ENCODE measurements around the gene LY6G6C.
A peak's percentile ranks its signal among the peaks of the same experiment; 100 is the strongest.

LY6G6C gene

DNA sequence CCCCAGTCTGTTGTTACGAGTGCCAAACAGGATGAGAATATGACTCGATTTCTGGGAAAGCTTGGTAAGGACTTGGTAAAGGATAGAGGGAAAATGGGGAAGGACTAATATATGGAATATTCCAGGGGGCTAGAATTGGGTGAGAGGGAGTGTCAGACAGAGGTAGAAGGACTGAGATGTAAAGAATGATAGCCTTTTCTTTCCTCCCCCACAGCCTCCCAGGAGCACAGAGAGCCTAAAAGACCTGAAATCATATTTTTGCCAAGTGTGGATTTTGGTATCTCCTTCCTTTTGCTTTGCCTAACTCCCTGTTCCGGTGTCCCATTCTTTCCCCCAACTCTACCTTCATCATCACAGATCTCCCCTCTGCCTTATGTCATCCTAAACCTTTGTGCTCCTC is 21.3 kb upstream of the LY6G6C start:
- no peak for TF ChIP-seq Cebpa-rat (IDR thresholded peaks at IDR 0.05)
- no peak overlapping the region for H3K9ac ChIP-seq
- H3K4me2 ChIP-seq = no peak overlapping the region

DNA sequence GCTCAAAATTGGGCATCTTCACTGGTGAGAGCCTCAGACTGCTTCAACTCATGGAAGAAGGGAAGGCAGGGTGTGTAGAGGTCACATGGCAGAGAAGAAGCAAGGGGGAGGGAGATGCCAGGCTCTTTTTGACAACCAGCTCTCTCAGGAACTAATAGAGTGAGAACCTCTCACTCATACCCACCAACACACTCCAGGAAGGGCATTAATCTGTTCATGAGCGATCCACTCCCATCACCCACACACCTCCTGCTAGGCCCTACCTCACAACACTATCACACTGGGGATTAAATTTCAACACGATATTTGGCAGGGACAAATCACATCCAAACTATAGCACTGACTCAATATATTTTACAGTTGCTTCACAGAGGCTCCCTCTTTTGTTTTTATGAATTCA is 20.3 kb upstream of the LY6G6C start:
- no peaks in the 10 kb centered on the region for H3K27me3 ChIP-seq
- TF ChIP-seq Cebpa-rat (IDR thresholded peaks at IDR 0.05) = no peak
- peak overlapping the region; percentile 98 for H3K4me2 ChIP-seq
- peak overlapping the region; percentile 96; the same call in 1 of the 2 replicates for H3K27ac ChIP-seq
- peaks cover 53% of the 10 kb centered on the region for H3K36me3 ChIP-seq
- no peak overlapping the region for H3K9ac ChIP-seq
- H4K20me1 ChIP-seq = no peaks in the 10 kb centered on the region
- no peak overlapping the region for H3K4me3 ChIP-seq
- H3K4me1 ChIP-seq = peaks cover 63% of the 10 kb centered on the region
- H3K9me3 ChIP-seq = no peaks in the 10 kb centered on the region

More for the DNA sequence above, 21.3 kb upstream of the LY6G6C start:
- Histone ChIP-seq H3K9me3 (no peaks in the 10 kb centered on the region), H3K27me3 (no peaks in the 10 kb centered on the region), H3K4me3 (no peak overlapping the region), H3K36me3 (peaks cover 64% of the 10 kb centered on the region), H4K20me1 (no peaks in the 10 kb centered on the region), H3K27ac (no peak overlapping the region), H3K4me1 (peaks cover 53% of the 10 kb centered on the region)

DNA sequence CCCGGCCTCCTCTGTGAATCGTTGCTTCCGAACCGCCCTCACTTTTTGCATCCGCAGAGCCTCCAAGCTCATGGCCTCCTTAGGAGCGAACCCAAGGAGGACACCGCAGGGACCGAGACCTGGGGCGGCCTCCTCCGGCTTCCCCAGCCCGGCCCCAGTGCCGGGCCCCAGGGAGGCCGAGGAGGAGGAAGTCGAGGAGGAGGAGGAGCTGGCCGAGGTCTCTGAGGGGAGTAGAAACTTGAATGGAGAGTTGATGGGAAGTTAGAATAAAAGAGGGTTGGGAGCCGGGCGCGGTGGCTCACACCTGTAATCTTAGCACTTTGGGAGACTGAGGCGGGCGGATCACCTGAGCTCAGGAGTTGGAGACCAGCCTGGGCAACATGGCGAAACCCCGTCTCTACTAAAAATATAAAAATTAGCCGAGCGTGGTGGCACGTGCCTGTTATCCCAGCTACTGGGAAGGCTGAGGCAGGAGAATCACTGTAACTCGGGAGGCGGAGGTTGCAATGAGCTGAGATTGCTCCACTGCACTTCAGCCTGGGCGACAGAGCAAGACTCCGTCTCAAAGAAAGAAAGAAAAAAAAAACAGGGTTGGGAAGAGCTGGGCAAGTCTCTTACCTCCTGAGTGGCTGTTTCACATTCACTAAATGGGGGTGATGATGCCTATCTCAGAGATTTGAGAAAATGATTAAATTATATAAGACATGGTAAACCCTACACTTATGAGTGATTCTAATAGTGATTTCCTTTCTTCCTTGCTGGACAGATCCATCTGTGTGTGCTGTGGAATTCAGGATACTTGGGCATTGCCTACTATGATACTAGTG is 19.1 kb upstream of the LY6G6C start:
- H3K27me3 ChIP-seq = no peaks in the 10 kb centered on the region
- no peaks in the 10 kb centered on the region for H4K20me1 ChIP-seq
- TF ChIP-seq Cebpa-rat (IDR thresholded peaks at IDR 0.05) = no peak
- no peaks in the 10 kb centered on the region for H3K9me3 ChIP-seq
- H3K27ac ChIP-seq = peak overlapping the region; percentile 96
- peak overlapping the region; percentile 89 for H3K4me3 ChIP-seq
- peaks cover 66% of the 10 kb centered on the region for H3K4me1 ChIP-seq
- peak overlapping the region; percentile 98 for H3K4me2 ChIP-seq
- H3K36me3 ChIP-seq = peaks cover 41% of the 10 kb centered on the region
- H3K9ac ChIP-seq = peak overlapping the region; percentile 97

GRCh38 chr6:31739639-31740396 is 18.3 kb upstream of the LY6G6C start, which contains the start of gene MSH5:
TSS of gene MSH5 (plus strand) at chr6:31740005. CDS start at chr6:31740467, 462 bp downstream.
- Histone ChIP-seq H3K4me2 (peak within 1 kb of the TSS; percentile 98), H3K9ac (peak within 1 kb of the TSS; percentile 97), H3K4me1 (peaks cover 62% of the 10 kb centered on the region), H3K27me3 (no peaks in the 10 kb centered on the region), H3K4me3 (peak within 1 kb of the TSS; percentile 89), H3K27ac (peak within 1 kb of the TSS; percentile 99), H4K20me1 (no peaks in the 10 kb centered on the region; the same call in 1 of the 2 replicates), H3K9me3 (no peaks in the 10 kb centered on the region), H3K36me3 (peaks cover 36% of the 10 kb centered on the region)
- TF ChIP-seq Cebpa-rat (IDR thresholded peaks at IDR 0.05) = no peak

- H4K20me1 ChIP-seq = peaks cover 15% of the 10 kb centered on the region
- H3K4me1 ChIP-seq = peaks cover 63% of the 10 kb centered on the region
These were observed 16.7 kb upstream of the LY6G6C start for GRCh38 chr6:31737991-31738979.

GRCh38 chr6:31737315-31737990 is 15.9 kb upstream of the LY6G6C start:
- TF ChIP-seq Cebpa-rat (IDR thresholded peaks at IDR 0.05) = no peak
- no peaks in the 10 kb centered on the region for H3K9me3 ChIP-seq
- no peaks in the 10 kb centered on the region for H3K27me3 ChIP-seq
- peaks cover 34% of the 10 kb centered on the region for H3K36me3 ChIP-seq
- H3K27ac ChIP-seq = peak overlapping the region; percentile 99
- peaks cover 68% of the 10 kb centered on the region for H3K4me1 ChIP-seq
- H4K20me1 ChIP-seq = peaks cover 21% of the 10 kb centered on the region
- peak overlapping the region; percentile 98 for H3K4me2 ChIP-seq
- peak overlapping the region; percentile 97 for H3K9ac ChIP-seq
- peak overlapping the region; percentile 89 for H3K4me3 ChIP-seq

More at GRCh38 chr6:31737991-31738979, 16.7 kb upstream of the LY6G6C start:
- Histone ChIP-seq H3K9ac (peak overlapping the region; percentile 97), H3K27me3 (no peaks in the 10 kb centered on the region), H3K4me2 (peak overlapping the region; percentile 98), H3K36me3 (peaks cover 34% of the 10 kb centered on the region), H3K4me3 (peak overlapping the region; percentile 89), H3K9me3 (no peaks in the 10 kb centered on the region), H3K27ac (peak overlapping the region; percentile 99)
- no peak for TF ChIP-seq Cebpa-rat (IDR thresholded peaks at IDR 0.05)

DNA sequence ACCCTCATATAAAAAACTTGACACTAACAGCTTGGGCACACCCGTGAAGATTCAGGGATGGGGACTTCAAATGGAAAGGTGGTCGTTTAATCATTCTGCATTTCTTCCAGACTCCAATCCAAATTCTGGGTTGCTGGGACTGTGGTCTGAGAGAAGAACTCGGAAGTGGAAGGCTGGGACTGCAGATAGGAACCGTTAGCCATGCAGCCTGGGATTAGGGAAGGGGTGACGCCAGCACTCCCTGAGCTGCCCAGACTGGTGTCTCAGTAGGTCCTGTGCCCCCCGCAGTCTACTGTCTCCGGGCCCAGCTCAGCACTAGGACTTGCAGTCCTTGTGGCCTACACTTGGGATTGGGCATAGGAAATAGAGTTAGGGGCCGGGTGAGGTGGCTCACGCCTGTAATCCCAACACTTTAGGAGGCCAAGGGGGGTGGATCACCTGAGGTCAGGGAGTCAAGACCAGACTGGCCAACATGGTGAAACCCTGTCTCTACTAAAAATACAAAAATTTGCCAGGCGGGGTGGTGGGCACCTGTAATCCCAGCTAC is 15.3 kb upstream of the LY6G6C start:
- Histone ChIP-seq H3K4me1 (peaks cover 68% of the 10 kb centered on the region), H3K4me2 (peak overlapping the region; percentile 98), H4K20me1 (peaks cover 27% of the 10 kb centered on the region), H3K36me3 (peaks cover 34% of the 10 kb centered on the region), H3K9me3 (no peaks in the 10 kb centered on the region), H3K27ac (peak overlapping the region; percentile 99), H3K27me3 (no peaks in the 10 kb centered on the region), H3K4me3 (peak overlapping the region; percentile 89), H3K9ac (peak overlapping the region; percentile 97)
- TF ChIP-seq Cebpa-rat (IDR thresholded peaks at IDR 0.05) = no peak

DNA sequence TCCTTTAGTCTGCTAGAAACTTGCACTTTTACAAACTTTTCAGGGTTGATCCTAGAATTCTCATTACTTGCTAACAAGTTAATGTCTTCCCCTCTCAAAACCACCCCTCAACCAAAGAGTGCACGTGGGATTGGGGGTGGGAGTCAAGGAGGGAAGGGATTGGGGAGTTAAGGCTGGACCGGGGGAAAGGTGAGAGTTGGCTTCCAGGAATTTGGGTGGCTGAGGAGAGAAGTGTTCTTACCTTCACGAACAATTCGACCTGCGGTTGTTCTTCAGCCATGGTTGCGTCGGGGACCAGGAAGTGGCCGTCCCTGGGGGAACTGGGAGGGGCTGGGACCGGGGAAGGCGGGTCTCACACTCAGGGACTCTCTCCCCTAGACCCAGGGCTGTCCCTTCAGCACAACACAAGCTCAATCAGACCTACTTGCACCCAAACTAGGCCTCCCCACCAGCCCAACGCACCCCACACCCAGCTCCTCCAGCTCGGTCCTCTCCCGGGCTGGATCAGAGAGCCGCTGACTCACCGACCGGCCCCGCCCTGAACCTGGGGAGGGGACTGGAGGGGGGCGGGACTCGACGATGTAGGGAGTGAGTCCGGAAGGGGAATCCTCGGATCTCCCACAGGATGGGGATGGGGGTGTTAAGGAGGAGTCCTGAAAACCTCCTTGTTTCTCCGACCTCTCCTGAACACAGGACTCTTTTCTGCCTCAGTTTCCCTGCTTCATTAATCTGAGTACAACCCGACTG is 14.6 kb upstream of the LY6G6C start, which contains the start of gene CLIC1:
Gene CLIC1 (minus strand): TSS at position 510 of the 747 bp plus-strand sequence. CDS start 230 bp downstream, at position 280.
- peaks cover 68% of the 10 kb centered on the region for H3K4me1 ChIP-seq

More for the DNA sequence above, 14.6 kb upstream of the LY6G6C start, which contains the start of gene CLIC1:
- Histone ChIP-seq H3K4me2 (peak within 1 kb of the TSS; percentile 98), H4K20me1 (peaks cover 33% of the 10 kb centered on the region), H3K9me3 (no peaks in the 10 kb centered on the region), H3K27ac (peak within 1 kb of the TSS; percentile 99), H3K36me3 (peaks cover 34% of the 10 kb centered on the region), H3K9ac (peak within 1 kb of the TSS; percentile 97), H3K4me3 (peak within 1 kb of the TSS; percentile 89), H3K27me3 (no peaks in the 10 kb centered on the region)
- no peak for TF ChIP-seq Cebpa-rat (IDR thresholded peaks at IDR 0.05)
